GM12875 (cell line): Measurements from ENCODE around the gene PLPPR5.

Source experiments
- H3K4me3 ChIP-seq: one replicate; pipeline ENCODE4 v1.5.1; 2011; ENCODE audit warnings: low read depth, low read length, control low read depth
- CTCF ChIP-seq: IDR thresholded peaks from 2 replicates; pipeline ENCODE4 v1.5.1; 2011; ENCODE audit warnings: low read depth, mild to moderate bottlenecking, control low read depth, inconsistent platforms, low read length, moderate library complexity, borderline replicate concordance; ENCODE audit not compliant: insufficient read depth

Gene PLPPR5

DNA sequence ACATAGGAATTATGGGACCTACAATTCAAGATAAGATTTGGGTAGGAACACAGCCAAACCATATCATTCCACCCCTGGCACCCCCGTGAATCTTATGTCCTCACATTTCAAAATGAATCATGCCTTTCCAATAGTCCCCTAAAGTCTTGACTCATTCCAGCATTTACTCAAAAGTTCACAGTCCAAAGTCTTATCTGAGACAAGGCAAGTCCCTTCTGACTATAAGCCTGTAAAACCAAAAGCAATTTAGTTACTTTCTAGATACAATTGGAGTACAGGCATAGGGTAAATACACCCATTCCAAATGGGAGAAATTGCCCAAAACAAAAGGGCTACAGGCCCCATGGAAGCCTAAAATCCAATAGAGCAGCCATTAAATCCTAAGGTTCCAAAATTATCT is 138.9 kb downstream of the PLPPR5 start:
- no peak overlapping the region for H3K4me3 ChIP-seq
- TF ChIP-seq CTCF, result no peak

DNA sequence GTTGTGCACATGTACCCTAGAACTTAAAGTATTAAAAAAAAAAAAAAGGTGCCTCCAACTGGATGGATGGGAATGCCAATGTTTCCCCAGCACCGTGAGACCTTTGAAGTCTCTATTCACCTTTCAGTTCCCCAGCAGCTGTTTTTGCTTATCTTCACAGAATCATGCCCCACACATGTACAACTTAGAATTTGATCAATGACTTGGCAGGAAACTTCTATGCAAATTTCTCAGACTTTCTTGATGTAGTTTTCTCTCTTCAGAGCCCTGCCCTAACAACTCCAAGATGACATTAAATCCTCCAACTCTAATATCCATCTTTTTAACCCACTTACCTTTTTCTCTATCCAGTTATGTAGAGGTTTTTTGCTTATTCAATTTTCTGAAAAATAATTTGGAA is 144.3 kb downstream of the PLPPR5 start:
- H3K4me3 ChIP-seq, result no peak overlapping the region
- TF ChIP-seq CTCF, result no peak

GRCh38 chr1:98854137-98854536 is 150.5 kb downstream of the PLPPR5 start:
- TF ChIP-seq CTCF, result no peak
- H3K4me3 ChIP-seq, result no peak overlapping the region

DNA sequence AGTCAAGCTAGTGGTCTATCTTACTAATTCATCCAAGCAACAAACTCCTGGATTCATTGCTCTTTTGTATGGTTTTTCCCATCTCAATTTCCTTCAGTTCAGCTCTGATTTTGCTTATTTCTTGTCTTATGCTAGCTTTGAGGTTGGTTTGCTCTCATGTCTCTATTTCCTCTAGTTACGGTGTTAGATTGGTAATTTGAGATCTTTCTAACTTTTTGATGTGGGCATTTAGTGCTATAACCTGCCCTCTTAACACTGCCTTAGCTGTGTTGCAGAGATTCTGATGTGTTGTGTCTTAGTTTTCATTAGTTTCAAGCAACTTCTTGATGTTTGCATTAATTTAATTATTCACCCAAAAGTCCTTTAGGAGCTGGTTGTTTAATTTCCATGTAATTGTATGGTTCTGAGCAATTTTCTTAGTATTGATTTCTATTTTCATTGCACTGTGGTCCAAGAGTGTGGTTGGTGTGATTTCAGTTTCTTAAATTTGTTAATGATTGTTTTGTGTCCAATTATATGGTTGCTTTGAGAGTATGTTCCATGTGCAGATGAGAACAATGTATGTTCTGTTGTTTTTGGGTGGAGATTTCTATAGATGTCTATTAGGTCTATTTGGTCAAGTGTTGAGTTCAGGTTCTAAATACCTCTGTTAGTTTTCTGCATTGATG is 154.6 kb downstream of the PLPPR5 start:
- no peak for TF ChIP-seq CTCF
- no peak overlapping the region for H3K4me3 ChIP-seq

DNA sequence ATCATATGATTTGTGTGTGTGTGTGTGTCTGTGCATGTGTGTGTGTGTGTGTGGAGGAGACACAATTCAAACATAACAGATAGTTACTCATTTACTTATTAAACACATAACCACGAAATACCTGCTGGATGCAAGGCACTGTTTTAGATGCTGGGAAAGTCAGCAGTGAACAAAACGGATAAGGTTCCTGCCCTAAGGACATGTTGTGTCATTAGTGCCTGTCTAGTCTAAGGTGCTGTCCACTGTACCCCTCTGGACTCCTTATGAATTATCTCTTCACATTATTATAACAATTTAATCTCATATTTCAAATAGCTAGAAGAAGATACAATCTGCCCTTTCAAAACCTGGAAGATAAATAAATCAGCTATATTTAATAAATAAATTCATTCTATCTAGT is 162.4 kb downstream of the PLPPR5 start:
- no peak overlapping the region for H3K4me3 ChIP-seq
- TF ChIP-seq CTCF, result no peak
